Activated CD8-positive, alpha-beta T cell treated with anti-CD3 and anti-CD28 coated beads for 36 hours (primary cell): ENCODE results near the gene AFAP1. TPM values are rescaled to one million over a fixed set of nuclear protein-coding genes. Genes with fewer than 3 reads are reported as not detected.

ENCODE experiments used
- ATAC-seq: fragments of 200-7000 bp; cut with Tn5 transposase; one replicate; pipeline ENCODE4 v1.10.0; 2021; ENCODE audit warnings: mild to moderate bottlenecking, moderate library complexity
- CTCF ChIA-PET: fragments of 350-600 bp; sonication (Branson Sonifier 250); formaldehyde crosslinking; loops from one replicate; lab custom pipeline; 2021; ENCODE audit warnings: antibody characterized with exemption; lab: Charles Lee
- POLR2A ChIA-PET: fragments of 350-600 bp; sonication (Branson Sonifier 250); formaldehyde crosslinking; loops from one replicate; lab custom pipeline; 2021; ENCODE audit warnings: antibody characterized with exemption; lab: Charles Lee
- DNase-seq: peaks from one replicate; pipeline ENCODE4 v3.0.0-alpha.2; 2020
- H3K27ac Mint-ChIP-seq: one replicate; pipeline ENCODE4 v1.8.0; 2021; ENCODE audit warnings: mild to moderate bottlenecking, mixed read lengths
- H3K27me3 Mint-ChIP-seq: one replicate; pipeline ENCODE4 v1.8.0; 2021; ENCODE audit warnings: mixed read lengths
- H3K36me3 Mint-ChIP-seq: one replicate; pipeline ENCODE4 v1.8.0; 2021; ENCODE audit warnings: low read depth, mixed read lengths
- H3K4me1 Mint-ChIP-seq: one replicate; pipeline ENCODE4 v1.8.0; 2021; ENCODE audit warnings: low read depth, mixed read lengths
- H3K4me3 Mint-ChIP-seq: one replicate; pipeline ENCODE4 v1.8.0; 2021; ENCODE audit warnings: mild to moderate bottlenecking, moderate library complexity, mixed read lengths
- H3K9me3 Mint-ChIP-seq: one replicate; pipeline ENCODE4 v1.8.0; 2021; ENCODE audit warnings: mixed read lengths
- CTCF ChIP-seq: fragments of 200-600 bp; IDR thresholded peaks from one replicate; pipeline ENCODE4 v1.8.0; 2022; ENCODE audit warnings: antibody characterized with exemption, mild to moderate bottlenecking
- intact Hi-C: fragments of 100-400 bp; cut with micrococcal nuclease; formaldehyde crosslinking; loops from one replicate; pipeline ENCODE4 v1.10.0; 2022
- total RNA-seq, 2 experiments: library from RNA; stranded (reverse); gene quantifications; one replicate each; pipeline ENCODE4 v1.2.3, GENCODE V29; 2021

The AFAP1 gene
- total RNA-seq, 2 experiments from 2014 or later, result 25.5 to 26.5 TPM

- H3K4me1 Mint-ChIP-seq, result no peaks in the 10 kb centered on the region
- TF ChIP-seq CTCF, result no peak
- no peaks in the 10 kb centered on the region for H3K27me3 Mint-ChIP-seq
- intact Hi-C loops, result no loop called here
- ATAC-seq (no peak), DNase-seq (no peak)
- ChIA-PET POLR2A (no interaction called here), CTCF (interaction anchor here (2.5 kb wide), 1 partner anchor 13 kb away, joined by 22 read pairs; no protein-coding TSS in a partner anchor)
- H3K4me3 Mint-ChIP-seq, result no peak overlapping the region
- no peak overlapping the region for H3K27ac Mint-ChIP-seq
- no peaks in the 10 kb centered on the region for H3K9me3 Mint-ChIP-seq
- H3K36me3 Mint-ChIP-seq, result peaks cover 10% of the 10 kb centered on the region
Observed at GRCh38 chr4:7790023-7790422, 149.6 kb downstream of the AFAP1 start.

- H3K4me1 Mint-ChIP-seq, result no peaks in the 10 kb centered on the region
- no peak for TF ChIP-seq CTCF
- no peak for DNase-seq
- ChIA-PET POLR2A (no interaction called here), CTCF (interaction anchor here (2.5 kb wide), 1 partner anchor 14 kb away, joined by 22 read pairs; no protein-coding TSS in a partner anchor)
- no peak overlapping the region for H3K4me3 Mint-ChIP-seq
- H3K27me3 Mint-ChIP-seq, result no peaks in the 10 kb centered on the region
- peaks cover 10% of the 10 kb centered on the region for H3K36me3 Mint-ChIP-seq
- H3K9me3 Mint-ChIP-seq, result no peaks in the 10 kb centered on the region
- no peak for ATAC-seq
- H3K27ac Mint-ChIP-seq, result no peak overlapping the region
- intact Hi-C loops, result no loop called here
Observed at GRCh38 chr4:7788694-7789425, 150.8 kb downstream of the AFAP1 start.

- Mint-ChIP-seq H3K9me3 (no peaks in the 10 kb centered on the region), H3K27me3 (no peaks in the 10 kb centered on the region), H3K27ac (no peak overlapping the region), H3K4me1 (no peaks in the 10 kb centered on the region), H3K36me3 (peaks cover 7% of the 10 kb centered on the region), H3K4me3 (no peak overlapping the region)
- ATAC-seq (no peak), DNase-seq (no peak)
- TF ChIP-seq CTCF, result no peak
- CTCF ChIA-PET, result no interaction called here
- POLR2A ChIA-PET, result no interaction called here
- intact Hi-C loops, result no loop called here
Observed at GRCh38 chr4:7788193-7788592, 151.5 kb downstream of the AFAP1 start.

GRCh38 chr4:7787681-7788141 lies 151.9 kb downstream of the AFAP1 start:
- intact Hi-C loops, result no loop called here
- Mint-ChIP-seq H3K27ac (no peak overlapping the region), H3K27me3 (no peaks in the 10 kb centered on the region), H3K36me3 (peaks cover 7% of the 10 kb centered on the region), H3K4me1 (no peaks in the 10 kb centered on the region), H3K9me3 (no peaks in the 10 kb centered on the region), H3K4me3 (no peak overlapping the region)
- TF ChIP-seq CTCF, result no peak
- CTCF ChIA-PET, result interaction anchor here (1.3 kb wide), 1 partner anchor 27 kb away, joined by 3 read pairs; no protein-coding TSS in a partner anchor
- DNase-seq (no peak), ATAC-seq (no peak)
- POLR2A ChIA-PET, result no interaction called here

- Mint-ChIP-seq H3K4me3 (no peak overlapping the region), H3K27ac (no peak overlapping the region), H3K36me3 (peaks cover 4% of the 10 kb centered on the region), H3K4me1 (peaks cover 4% of the 10 kb centered on the region), H3K9me3 (no peaks in the 10 kb centered on the region), H3K27me3 (no peaks in the 10 kb centered on the region)
- ATAC-seq (no peak), DNase-seq (no peak)
- ChIA-PET POLR2A (interaction anchor here (0.6 kb wide), 1 partner anchor 267 kb away, joined by 3 read pairs; no protein-coding TSS in a partner anchor), CTCF (interaction anchor here (1.3 kb wide), 1 partner anchor 26 kb away, joined by 3 read pairs; no protein-coding TSS in a partner anchor)
- intact Hi-C loops, result no loop called here
- no peak for TF ChIP-seq CTCF
Observed at GRCh38 chr4:7787067-7787466, 152.6 kb downstream of the AFAP1 start.
